HFF-Myc (cell line): ENCODE results near the gene OLIG2.

Experiments
- DNase-seq: peaks from one replicate; pipeline ENCODE4 v3.0.0-alpha.2; 2011; ENCODE audit warnings: low read depth; ENCODE audit errors: extremely low read depth
- H3K4me3 ChIP-seq: replicated peaks from 2 replicates; pipeline ENCODE4 v1.5.1; 2011; ENCODE audit warnings: low read depth, mild to moderate bottlenecking, control low read depth, low read length
- CTCF ChIP-seq: IDR thresholded peaks from 2 replicates; pipeline ENCODE4 v1.5.1; 2012; ENCODE audit warnings: mild to moderate bottlenecking, low read depth, low read length, control low read depth; ENCODE audit errors: missing control alignments

The OLIG2 gene

DNA sequence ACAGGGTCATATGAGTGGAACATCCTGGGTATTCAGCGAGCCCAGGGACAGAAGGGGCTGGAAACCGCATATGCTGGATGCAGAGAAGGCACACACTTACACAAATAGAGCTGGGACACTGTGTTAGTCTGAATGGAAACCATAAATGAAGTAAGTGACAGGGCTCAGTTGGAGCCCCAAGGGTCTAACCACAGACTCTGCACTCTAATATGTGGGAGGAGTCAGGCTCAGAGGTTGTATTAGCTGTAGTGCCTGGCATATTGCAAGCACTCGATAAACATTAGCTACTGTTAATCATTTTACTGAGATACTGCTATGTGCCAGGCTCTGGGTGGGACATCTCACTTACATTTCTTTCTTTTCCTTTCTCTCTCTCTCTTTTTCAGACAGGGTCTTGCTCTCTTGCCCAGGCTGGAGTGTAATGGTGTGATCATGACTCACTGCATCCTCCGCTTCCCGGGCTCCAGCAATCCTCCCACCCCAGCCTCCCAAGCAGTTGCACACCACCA, 37.7 kb downstream of the OLIG2 start:
- no peak overlapping the region for H3K4me3 ChIP-seq
- DNase-seq, result no peak
- no peak for TF ChIP-seq CTCF

GRCh38 chr21:33063907-33064622, 38.3 kb downstream of the OLIG2 start:
- no peak for DNase-seq
- TF ChIP-seq CTCF, result no peak
- no peak overlapping the region for H3K4me3 ChIP-seq

- H3K4me3 ChIP-seq, result no peak overlapping the region
- DNase-seq, result no peak
- no peak for TF ChIP-seq CTCF
Observed at GRCh38 chr21:33064623-33065390, 39.1 kb downstream of the OLIG2 start.

DNA sequence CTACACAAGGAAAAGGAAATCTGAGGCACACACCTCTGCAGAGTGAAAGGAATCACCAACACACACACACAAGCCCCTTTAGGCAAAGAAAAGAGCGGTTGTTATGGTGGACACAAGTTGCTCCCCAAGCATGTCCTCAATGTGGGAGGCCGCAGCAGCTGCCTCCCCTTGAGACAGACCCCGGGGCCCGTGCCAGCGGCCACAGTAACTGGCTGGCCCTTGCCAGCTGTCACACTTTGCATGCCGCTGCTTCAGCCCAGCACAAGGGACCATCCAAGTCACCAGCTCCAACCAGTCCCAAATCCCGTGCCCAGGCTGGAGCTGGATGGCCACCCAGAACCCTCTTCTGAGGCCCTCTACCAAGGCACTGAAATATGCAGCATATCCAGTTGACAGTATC, 41.3 kb downstream of the OLIG2 start:
- no peak overlapping the region for H3K4me3 ChIP-seq
- TF ChIP-seq CTCF, result no peak
- DNase-seq, result no peak

- no peak overlapping the region for H3K4me3 ChIP-seq
- DNase-seq, result no peak
- no peak for TF ChIP-seq CTCF
Observed at GRCh38 chr21:33067457-33067856, 41.7 kb downstream of the OLIG2 start.

DNA sequence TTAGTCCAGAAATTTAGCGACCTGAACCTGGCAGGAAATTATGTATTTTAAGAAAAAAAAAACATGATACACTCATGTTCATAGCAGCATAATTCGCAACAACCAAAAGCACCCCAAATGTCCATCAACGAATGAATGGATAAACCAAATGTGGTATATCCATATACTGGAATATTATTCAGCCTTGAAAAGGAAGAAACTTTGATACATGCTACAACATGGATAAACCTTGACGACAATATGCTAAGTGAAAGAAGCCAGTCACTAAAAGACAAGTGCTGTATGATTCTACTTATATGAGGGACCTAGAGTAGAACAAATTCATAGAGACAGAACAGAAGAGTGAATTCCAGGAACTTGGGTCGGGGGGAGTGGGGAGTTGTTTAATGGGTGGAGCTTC, 43.5 kb downstream of the OLIG2 start:
- no peak for DNase-seq
- no peak overlapping the region for H3K4me3 ChIP-seq
- TF ChIP-seq CTCF, result no peak
